GM20000 (cell line): ENCODE measurements around the gene RPE.

Experiments
- DNase-seq: peaks from one replicate; pipeline ENCODE4 v3.0.0; 2012; ENCODE audit warnings: low spot score
- CTCF ChIP-seq: IDR thresholded peaks from 2 replicates; pipeline ENCODE4 v1.5.1; 2012; ENCODE audit warnings: mild to moderate bottlenecking, control low read depth; ENCODE audit errors: extremely low read depth, missing control alignments

The RPE gene

DNA sequence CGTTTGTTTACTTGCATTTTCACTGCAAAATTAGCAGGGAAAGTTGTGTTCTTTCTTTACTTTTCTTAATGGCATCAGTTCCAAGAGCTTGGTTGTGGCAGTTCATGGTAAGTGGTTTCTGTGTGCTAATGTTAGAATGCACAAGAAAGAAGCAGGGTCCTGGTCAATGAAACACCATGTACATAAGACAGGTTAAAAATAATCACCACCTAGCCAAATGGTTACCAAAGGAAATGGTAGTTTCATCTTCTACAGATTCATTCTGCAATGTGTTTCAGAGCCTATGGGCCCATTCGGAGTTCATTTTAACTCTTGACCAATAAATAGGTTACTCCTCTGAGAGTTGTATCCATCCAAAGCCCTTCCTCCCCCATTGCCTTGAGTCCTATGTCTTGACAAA lies 18.1 kb upstream of the RPE start:
- TF ChIP-seq CTCF = no peak
- no peak for DNase-seq

GRCh38 chr2:209985874-209986273 lies 16.6 kb upstream of the RPE start:
- TF ChIP-seq CTCF = no peak

GRCh38 chr2:209986415-209986814 lies 16.0 kb upstream of the RPE start:
- no peak for TF ChIP-seq CTCF
- no peak for DNase-seq

More at GRCh38 chr2:209985874-209986273, 16.6 kb upstream of the RPE start:
- DNase-seq = no peak

- DNase-seq = no peak
- TF ChIP-seq CTCF = no peak
These were observed 14.4 kb upstream of the RPE start for GRCh38 chr2:209988010-209988409.

- TF ChIP-seq CTCF = no peak
These were observed 11.6 kb upstream of the RPE start for GRCh38 chr2:209990838-209991237.

GRCh38 chr2:209993968-209994367 lies 8.5 kb upstream of the RPE start:
- TF ChIP-seq CTCF = no peak
- no peak for DNase-seq

More at GRCh38 chr2:209990838-209991237, 11.6 kb upstream of the RPE start:
- DNase-seq = no peak

DNA sequence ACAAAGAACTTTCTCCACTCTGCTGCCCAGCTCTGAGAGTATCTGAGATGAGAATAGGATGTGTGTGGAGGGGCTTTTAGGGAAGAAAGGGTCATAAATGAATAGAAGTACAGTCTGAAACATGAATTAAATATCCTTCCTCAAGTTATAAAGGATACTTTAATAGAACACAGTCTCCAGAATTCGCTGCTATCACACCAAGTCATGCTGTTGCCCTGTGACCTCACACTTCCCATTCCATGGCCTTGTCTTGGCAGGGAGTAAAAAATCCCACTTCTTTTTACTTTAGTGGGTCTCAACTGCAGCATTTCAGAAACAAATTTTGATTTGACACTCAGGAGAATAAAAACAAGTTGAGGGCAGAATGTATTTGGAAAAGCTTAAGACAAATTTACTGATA lies 3.8 kb upstream of the RPE start:
- no peak for TF ChIP-seq CTCF
- no peak for DNase-seq
